ENCODE data around the gene ENOX1. TPM values are rescaled to one million over a fixed set of nuclear protein-coding genes. Genes with fewer than 3 reads are reported as not detected.

The ENOX1 gene
- total RNA-seq, 2 donors from 2014 or later: not detected

DNA sequence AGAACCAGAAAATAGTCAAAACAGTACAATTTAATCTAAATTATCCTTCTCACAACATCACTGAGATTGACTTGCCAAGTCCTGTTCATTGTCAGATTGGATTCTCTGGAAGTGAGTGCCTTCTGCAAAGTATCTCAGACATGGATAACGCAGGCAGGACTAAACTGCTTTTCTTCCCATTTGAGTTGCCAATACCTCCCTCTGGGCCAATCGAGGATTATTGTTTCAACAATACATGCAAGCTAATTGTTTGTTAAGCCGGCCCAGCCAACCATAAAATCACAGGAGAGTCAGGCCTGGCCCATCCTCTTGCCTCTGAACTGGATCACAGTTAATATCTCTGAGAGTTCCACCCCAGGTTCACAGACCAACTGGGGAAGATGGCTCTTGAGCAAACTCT lies 240.0 kb downstream of the ENOX1 start:
- Mint-ChIP-seq H3K4me3 (no peak overlapping the region), H3K27me3 (peaks cover 21% of the 10 kb centered on the region), H3K27ac (no peak overlapping the region), H3K36me3 (ENCODE audit: low read depth) (peaks cover 2% of the 10 kb centered on the region), H3K4me1 (no peaks in the 10 kb centered on the region)
- ATAC-seq: no peak
- H3K9me3 ChIP-seq (ENCODE audit: control insufficient read depth, low read length, poor library complexity, severe bottlenecking): no peaks in the 10 kb centered on the region
- no peak for DNase-seq

DNA sequence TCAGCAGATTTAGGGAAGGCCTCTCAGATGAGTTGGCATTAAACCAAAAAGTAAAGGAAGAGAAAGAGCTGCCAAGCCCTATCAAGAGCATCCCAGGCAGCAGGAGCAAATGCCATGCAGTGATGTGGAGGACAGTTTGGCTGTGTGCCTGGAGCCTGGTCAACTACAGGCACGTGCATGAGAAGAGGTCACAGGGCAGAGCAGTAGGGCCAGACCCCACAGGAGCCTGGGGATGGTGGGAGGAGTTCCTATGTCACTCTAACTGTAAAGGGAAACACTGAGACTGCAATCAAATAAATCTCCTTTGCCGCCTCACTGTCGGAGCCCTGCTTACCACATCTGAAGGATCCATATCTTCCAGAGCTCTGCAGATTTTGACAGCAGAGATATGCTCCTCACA lies 240.5 kb downstream of the ENOX1 start:
- Mint-ChIP-seq H3K4me3 (no peak overlapping the region), H3K27ac (no peak overlapping the region), H3K27me3 (peaks cover 21% of the 10 kb centered on the region), H3K36me3 (ENCODE audit: low read depth) (peaks cover 2% of the 10 kb centered on the region), H3K4me1 (no peaks in the 10 kb centered on the region)
- no peaks in the 10 kb centered on the region for H3K9me3 ChIP-seq (ENCODE audit: control insufficient read depth, low read length, poor library complexity, severe bottlenecking)
- no peak for DNase-seq
- ATAC-seq: no peak

DNA sequence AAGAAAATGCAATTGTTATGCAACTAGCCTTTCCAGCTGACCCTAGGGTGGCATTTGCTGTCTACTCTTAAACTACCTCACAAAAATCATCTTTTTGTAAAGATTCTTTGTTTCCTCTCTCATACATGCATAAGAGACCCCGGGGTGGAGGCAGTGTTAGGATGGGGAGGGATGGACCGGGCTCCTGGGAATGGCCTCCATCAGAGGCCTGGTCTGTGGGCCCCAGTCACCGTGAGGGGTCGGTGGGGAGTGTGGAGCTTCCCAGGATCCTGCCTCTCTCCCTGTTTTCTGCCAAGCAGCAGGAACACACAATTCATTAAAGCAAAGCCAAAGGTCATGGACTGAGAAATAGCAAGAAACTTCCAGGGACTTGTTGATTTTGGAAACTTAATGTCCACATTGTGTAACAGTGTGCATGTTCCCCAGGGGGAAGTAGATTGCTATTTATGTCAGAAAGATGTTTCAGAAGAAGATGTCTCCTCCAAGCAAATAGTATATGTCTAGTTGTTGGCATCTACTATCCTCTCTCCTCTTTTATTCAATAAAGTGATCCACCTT lies 241.4 kb downstream of the ENOX1 start:
- H3K4me1 Mint-ChIP-seq: no peaks in the 10 kb centered on the region
- DNase-seq (no peak), ATAC-seq (no peak)
- no peak overlapping the region for H3K27ac Mint-ChIP-seq
- no peaks in the 10 kb centered on the region for H3K9me3 ChIP-seq (ENCODE audit: control insufficient read depth, low read length, poor library complexity, severe bottlenecking)
- peaks cover 2% of the 10 kb centered on the region for H3K36me3 Mint-ChIP-seq (ENCODE audit: low read depth)
- H3K27me3 Mint-ChIP-seq: peaks cover 21% of the 10 kb centered on the region
- no peak overlapping the region for H3K4me3 Mint-ChIP-seq

DNA sequence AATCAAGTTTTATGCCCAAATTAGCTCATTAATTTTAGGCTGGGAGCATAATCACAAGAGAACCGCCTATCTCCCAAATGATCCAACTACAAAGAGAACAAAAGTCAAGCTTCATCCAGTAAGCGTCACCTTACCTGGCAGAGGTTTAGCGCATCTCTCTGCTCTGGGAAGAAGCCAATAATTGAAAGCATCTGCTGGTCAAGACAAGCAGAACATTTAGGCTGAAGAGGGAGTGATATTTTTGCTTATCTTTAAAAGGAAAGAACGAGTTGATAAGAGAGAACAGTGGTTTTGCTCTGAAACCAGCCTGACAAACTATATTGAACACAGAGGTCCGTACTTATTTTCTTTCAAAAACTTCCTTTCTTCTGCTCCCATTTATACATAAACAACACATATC lies 242.1 kb downstream of the ENOX1 start:
- H3K27ac Mint-ChIP-seq: no peak overlapping the region
- H3K4me3 Mint-ChIP-seq: no peak overlapping the region
- DNase-seq (no peak), ATAC-seq (no peak)
- no peaks in the 10 kb centered on the region for H3K9me3 ChIP-seq (ENCODE audit: control insufficient read depth, low read length, poor library complexity, severe bottlenecking)
- H3K27me3 Mint-ChIP-seq: peaks cover 21% of the 10 kb centered on the region
- H3K4me1 Mint-ChIP-seq: no peaks in the 10 kb centered on the region
- peaks cover 2% of the 10 kb centered on the region for H3K36me3 Mint-ChIP-seq (ENCODE audit: low read depth)

DNA sequence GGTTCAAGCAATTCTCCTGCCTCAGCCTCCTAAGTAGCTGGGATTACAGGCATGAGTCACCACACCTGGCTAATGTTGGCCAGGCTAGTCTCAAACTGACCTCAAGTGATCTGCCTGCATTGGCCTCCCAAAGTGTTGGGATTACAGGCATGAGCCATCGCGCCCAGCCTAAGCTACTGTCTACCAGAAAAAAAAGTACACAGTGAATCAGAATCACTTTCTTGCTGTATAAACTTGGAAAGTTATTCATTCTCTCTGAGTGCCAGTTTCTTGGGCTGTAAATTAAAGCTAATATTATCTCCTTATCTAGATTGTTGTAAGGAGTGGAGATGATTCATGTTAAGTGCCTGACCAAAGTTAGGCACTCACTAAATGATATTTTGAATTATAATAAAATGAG lies 242.8 kb downstream of the ENOX1 start:
- Mint-ChIP-seq H3K27me3 (peaks cover 16% of the 10 kb centered on the region), H3K27ac (no peak overlapping the region), H3K36me3 (ENCODE audit: low read depth) (peaks cover 2% of the 10 kb centered on the region), H3K4me1 (no peaks in the 10 kb centered on the region), H3K4me3 (no peak overlapping the region)
- no peaks in the 10 kb centered on the region for H3K9me3 ChIP-seq (ENCODE audit: control insufficient read depth, low read length, poor library complexity, severe bottlenecking)
- no peak for ATAC-seq
- no peak for DNase-seq

DNA sequence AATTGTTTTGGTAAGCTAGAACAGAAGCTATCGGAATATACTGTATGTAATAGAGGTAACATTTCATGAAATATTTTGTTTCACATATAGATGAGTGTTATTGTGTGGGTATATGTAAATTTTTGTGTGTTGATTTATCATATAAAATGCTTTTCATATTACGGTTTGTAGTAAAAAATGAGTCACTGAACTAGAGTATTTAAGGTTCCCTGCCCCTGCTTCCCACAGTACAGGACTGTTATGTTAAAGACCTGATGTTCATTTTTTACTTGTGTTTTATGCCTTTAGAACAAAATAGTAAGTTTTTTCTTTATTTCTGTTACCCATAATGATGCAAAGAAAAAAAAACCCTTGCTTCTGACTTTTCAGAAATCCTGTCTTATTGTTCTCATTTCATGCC lies 243.4 kb downstream of the ENOX1 start:
- ATAC-seq (no peak), DNase-seq (no peak)
- peaks cover 9% of the 10 kb centered on the region for H3K27me3 Mint-ChIP-seq
- no peak overlapping the region for H3K4me3 Mint-ChIP-seq
- H3K36me3 Mint-ChIP-seq (ENCODE audit: low read depth): no peaks in the 10 kb centered on the region
- no peak overlapping the region for H3K27ac Mint-ChIP-seq
- H3K4me1 Mint-ChIP-seq: no peaks in the 10 kb centered on the region
- H3K9me3 ChIP-seq (ENCODE audit: control insufficient read depth, low read length, poor library complexity, severe bottlenecking): no peaks in the 10 kb centered on the region

DNA sequence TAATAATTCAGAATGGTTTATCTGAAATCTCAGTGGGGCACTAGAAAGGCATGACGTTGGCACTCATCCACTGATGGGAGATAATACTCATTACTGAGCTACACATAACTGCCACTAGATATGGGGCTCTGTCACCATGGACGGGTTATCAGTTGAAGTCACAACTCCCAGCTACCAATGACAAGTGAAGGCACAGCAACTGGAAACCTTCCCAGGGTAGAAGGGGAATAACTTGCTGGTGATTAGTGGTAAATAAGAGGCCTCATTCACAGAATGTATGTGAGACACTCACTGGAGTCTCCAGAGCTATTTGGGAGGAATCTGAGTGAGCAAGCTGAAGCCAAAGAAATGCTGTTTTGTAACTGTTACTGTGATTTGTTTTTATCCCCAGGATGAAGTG lies 249.6 kb downstream of the ENOX1 start:
- H3K4me1 Mint-ChIP-seq: peaks cover 2% of the 10 kb centered on the region
- H3K27ac Mint-ChIP-seq: no peak overlapping the region
- no peaks in the 10 kb centered on the region for H3K9me3 ChIP-seq (ENCODE audit: control insufficient read depth, low read length, poor library complexity, severe bottlenecking)
- ATAC-seq (no peak), DNase-seq (no peak)
- no peak overlapping the region for H3K4me3 Mint-ChIP-seq
- H3K36me3 Mint-ChIP-seq (ENCODE audit: low read depth): no peaks in the 10 kb centered on the region
- peaks cover 6% of the 10 kb centered on the region for H3K27me3 Mint-ChIP-seq

DNA sequence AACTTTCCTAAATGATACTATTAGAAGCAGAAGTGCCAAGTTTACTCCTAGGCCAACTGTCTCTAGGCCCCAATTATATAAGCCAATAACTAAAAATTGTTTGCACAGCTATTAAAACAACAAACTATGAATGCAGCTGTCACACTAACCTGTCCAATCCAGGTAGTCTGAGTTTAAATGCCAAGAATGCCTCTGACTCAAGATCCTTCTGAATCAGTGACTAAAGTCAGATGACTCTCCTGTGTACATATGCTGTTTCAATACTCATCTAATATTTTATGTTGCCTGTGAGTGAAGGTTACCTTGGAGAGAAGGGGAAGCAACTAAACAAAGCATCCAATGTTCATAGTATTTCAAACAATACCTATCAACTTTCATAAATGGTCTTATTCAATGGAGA lies 257.0 kb downstream of the ENOX1 start:
- peaks cover 2% of the 10 kb centered on the region for H3K4me1 Mint-ChIP-seq
- no peak overlapping the region for H3K27ac Mint-ChIP-seq
- DNase-seq (no peak), ATAC-seq (no peak)
- no peaks in the 10 kb centered on the region for H3K9me3 ChIP-seq (ENCODE audit: control insufficient read depth, low read length, poor library complexity, severe bottlenecking)
- no peaks in the 10 kb centered on the region for H3K36me3 Mint-ChIP-seq (ENCODE audit: low read depth)
- no peak overlapping the region for H3K4me3 Mint-ChIP-seq
- no peaks in the 10 kb centered on the region for H3K27me3 Mint-ChIP-seq

DNA sequence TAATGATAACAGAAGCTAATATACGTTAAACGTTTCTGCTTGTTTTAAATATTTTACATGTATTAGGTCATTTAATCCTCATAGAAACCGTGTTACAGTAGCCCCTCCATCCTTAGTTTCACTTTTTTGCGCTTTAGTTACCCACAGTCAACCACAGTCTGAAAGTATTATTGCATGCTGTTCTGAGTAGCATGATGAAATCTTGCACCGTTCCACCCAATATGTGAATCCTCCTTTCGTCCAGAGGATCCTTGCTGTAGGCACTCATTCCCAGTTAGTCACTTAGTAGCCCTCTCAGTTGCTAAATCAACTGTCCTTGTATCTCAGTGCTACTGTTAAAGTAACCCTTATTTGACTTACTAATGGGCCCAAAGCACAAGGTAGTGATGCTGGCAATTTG lies 257.8 kb downstream of the ENOX1 start:
- Mint-ChIP-seq H3K36me3 (ENCODE audit: low read depth) (no peaks in the 10 kb centered on the region), H3K27me3 (no peaks in the 10 kb centered on the region), H3K27ac (no peak overlapping the region), H3K4me3 (no peak overlapping the region), H3K4me1 (peaks cover 2% of the 10 kb centered on the region)
- ATAC-seq (no peak), DNase-seq (no peak)
- H3K9me3 ChIP-seq (ENCODE audit: control insufficient read depth, low read length, poor library complexity, severe bottlenecking): no peaks in the 10 kb centered on the region

DNA sequence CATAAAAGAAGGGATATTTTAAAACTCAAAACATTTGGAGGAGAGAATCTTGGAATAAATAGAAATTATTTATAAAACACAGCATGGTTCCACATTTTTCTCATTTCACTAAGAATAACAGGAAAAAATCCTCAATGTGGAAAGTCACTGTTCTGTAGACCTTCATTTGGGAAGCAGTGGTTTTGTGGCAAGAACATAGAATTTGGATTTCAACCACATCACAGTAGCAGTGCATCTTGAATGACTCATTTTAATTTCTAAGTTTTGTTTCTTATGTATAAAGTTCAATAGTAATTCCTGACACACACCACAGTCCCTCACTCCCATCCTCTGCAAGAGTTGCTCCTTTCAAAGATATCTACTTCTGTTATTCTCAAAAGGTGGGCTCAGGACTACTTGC lies 264.0 kb downstream of the ENOX1 start:
- DNase-seq (no peak), ATAC-seq (no peak)
- peaks cover 6% of the 10 kb centered on the region for H3K27me3 Mint-ChIP-seq

DNA sequence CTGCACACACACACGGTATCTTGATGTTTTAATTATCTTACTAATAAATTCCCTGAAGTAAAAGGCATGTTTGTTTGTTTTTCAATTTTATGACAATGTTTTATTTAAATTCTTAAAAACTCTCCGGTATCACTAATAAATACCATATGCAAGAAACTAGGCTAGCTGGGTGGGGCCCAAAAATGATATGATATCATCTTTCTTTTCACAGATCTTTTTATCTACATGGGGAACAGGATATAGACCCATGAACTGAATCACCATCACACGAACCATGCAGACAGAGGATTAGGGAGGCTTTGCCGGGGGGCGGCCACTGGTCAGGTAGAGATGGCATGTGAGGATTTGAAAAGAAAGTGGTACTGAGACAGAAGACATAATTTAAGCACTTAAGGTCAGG lies 266.4 kb downstream of the ENOX1 start:
- no peaks in the 10 kb centered on the region for H3K36me3 Mint-ChIP-seq (ENCODE audit: low read depth)
- peaks cover 2% of the 10 kb centered on the region for H3K4me1 Mint-ChIP-seq
- H3K4me3 Mint-ChIP-seq: no peak overlapping the region
- no peak for ATAC-seq
- H3K27me3 Mint-ChIP-seq: peaks cover 6% of the 10 kb centered on the region
- no peaks in the 10 kb centered on the region for H3K9me3 ChIP-seq (ENCODE audit: control insufficient read depth, low read length, poor library complexity, severe bottlenecking)
- H3K27ac Mint-ChIP-seq: no peak overlapping the region
- DNase-seq: no peak

More for the DNA sequence above, 264.0 kb downstream of the ENOX1 start:
- no peaks in the 10 kb centered on the region for H3K36me3 Mint-ChIP-seq (ENCODE audit: low read depth)
- H3K4me3 Mint-ChIP-seq: no peak overlapping the region
- H3K4me1 Mint-ChIP-seq: peaks cover 2% of the 10 kb centered on the region
- H3K27ac Mint-ChIP-seq: no peak overlapping the region
- H3K9me3 ChIP-seq (ENCODE audit: control insufficient read depth, low read length, poor library complexity, severe bottlenecking): no peaks in the 10 kb centered on the region

DNA sequence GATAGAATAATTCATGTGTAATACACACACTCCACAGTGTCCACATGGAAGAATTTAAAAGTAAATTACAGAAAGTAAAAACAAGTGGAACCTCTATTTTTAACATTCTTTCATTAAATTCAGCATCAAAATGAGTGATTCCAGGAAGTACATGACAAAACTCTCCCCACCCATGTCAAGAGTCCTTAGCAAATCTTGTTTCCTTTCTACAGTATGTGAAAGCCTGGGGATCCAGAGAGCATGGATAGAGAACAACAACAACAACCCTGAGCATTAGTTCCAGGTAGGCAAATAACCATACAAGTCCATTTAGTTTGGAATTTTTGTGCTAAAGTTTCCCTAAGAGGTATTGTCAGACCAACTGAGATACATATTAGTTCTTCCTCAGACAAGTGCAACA lies 267.9 kb downstream of the ENOX1 start:
- no peak for DNase-seq
- H3K36me3 Mint-ChIP-seq (ENCODE audit: low read depth): no peaks in the 10 kb centered on the region
- no peak overlapping the region for H3K27ac Mint-ChIP-seq
- no peak for ATAC-seq
- H3K4me3 Mint-ChIP-seq: no peak overlapping the region
- no peaks in the 10 kb centered on the region for H3K4me1 Mint-ChIP-seq
- H3K27me3 Mint-ChIP-seq: peaks cover 6% of the 10 kb centered on the region
- H3K9me3 ChIP-seq (ENCODE audit: control insufficient read depth, low read length, poor library complexity, severe bottlenecking): no peaks in the 10 kb centered on the region

DNA sequence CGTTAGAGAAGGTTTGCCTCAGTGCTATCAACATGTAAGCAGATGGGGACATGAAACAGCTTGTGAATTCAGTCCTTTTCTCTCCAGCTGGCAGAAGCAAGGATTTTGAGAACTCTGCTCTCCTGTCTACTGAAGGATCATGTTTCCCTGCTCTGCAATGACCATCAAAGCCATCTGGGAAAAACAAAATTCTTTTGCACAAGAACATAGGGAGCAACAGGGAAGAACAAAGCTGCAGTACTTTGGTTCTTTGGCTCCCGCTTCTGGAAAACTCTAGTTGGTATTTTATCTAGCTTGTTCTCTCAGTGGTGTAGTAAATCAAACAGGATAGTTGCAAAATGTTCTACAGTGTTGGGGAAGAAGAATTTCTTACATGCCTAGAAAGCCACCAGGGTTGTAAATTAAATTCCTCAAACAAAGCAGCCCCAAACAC lies 270.4 kb downstream of the ENOX1 start:
- Mint-ChIP-seq H3K36me3 (ENCODE audit: low read depth) (no peaks in the 10 kb centered on the region), H3K27me3 (peaks cover 11% of the 10 kb centered on the region), H3K27ac (no peak overlapping the region), H3K4me1 (no peaks in the 10 kb centered on the region), H3K4me3 (no peak overlapping the region)
- no peaks in the 10 kb centered on the region for H3K9me3 ChIP-seq (ENCODE audit: control insufficient read depth, low read length, poor library complexity, severe bottlenecking)
- no peak for DNase-seq
- ATAC-seq: no peak

DNA sequence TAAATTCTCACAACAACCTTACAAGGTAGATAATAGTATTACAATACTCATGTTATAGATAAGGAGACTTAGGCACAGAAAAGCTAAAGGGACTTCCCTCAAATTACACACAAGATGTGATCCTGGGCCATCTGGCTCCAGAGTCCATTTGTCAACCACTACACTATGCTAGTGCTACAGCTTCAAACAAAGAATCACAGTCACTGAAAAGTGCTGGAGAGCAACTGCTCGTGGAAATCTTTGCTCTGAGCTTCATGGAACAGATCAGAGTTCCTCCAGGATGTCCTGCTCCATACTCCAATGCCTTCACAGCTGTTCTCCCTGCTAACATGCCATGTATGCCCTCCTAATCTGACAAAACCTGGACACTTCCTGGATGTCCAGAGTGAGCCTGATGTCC lies 271.2 kb downstream of the ENOX1 start:
- H3K27ac Mint-ChIP-seq: no peak overlapping the region

More for the DNA sequence above, 271.2 kb downstream of the ENOX1 start:
- Mint-ChIP-seq H3K36me3 (ENCODE audit: low read depth) (no peaks in the 10 kb centered on the region), H3K4me1 (no peaks in the 10 kb centered on the region), H3K4me3 (no peak overlapping the region), H3K27me3 (peaks cover 9% of the 10 kb centered on the region)
- DNase-seq (no peak), ATAC-seq (no peak)
- no peaks in the 10 kb centered on the region for H3K9me3 ChIP-seq (ENCODE audit: control insufficient read depth, low read length, poor library complexity, severe bottlenecking)

Data from T-helper 17 cell (primary cell).